HG02623 (cell line): ENCODE measurements around the gene SPAAR.
"Not testable (repeated sequence)": the region's sequence is repeated elsewhere in the genome, so short reads cannot be mapped to it uniquely, and the experiment has no call there.

Experiments
- ATAC-seq: cut with Tn5 transposase; IDR thresholded peaks from one replicate; pipeline ENCODE4 v1.9.1; 2021; ENCODE audit warnings: moderate library complexity; ENCODE audit not compliant: unreplicated experiment

The SPAAR gene

GRCh38 chr9:35920051-35920620, 10.8 kb downstream of the SPAAR start:
- ATAC-seq, result no peak

- ATAC-seq, result no peak
Observed at GRCh38 chr9:35923598-35923926, 14.3 kb downstream of the SPAAR start.

GRCh38 chr9:35923927-35924763, 14.9 kb downstream of the SPAAR start:
- no peak for ATAC-seq

GRCh38 chr9:35928591-35929452, 19.5 kb downstream of the SPAAR start:
- no peak for ATAC-seq

- no peak for ATAC-seq
Observed at GRCh38 chr9:35929453-35929718, 20.1 kb downstream of the SPAAR start.

GRCh38 chr9:35930521-35930920, 21.2 kb downstream of the SPAAR start:
- ATAC-seq, result no peak

- no peak for ATAC-seq
Observed at GRCh38 chr9:35930989-35931388, 21.7 kb downstream of the SPAAR start.

- ATAC-seq, result no peak
Observed at GRCh38 chr9:35932735-35933134, 23.4 kb downstream of the SPAAR start.

- ATAC-seq, result no peak
Observed at GRCh38 chr9:35933550-35934067, 24.3 kb downstream of the SPAAR start.

- ATAC-seq, result not testable (repeated sequence)
Observed at GRCh38 chr9:35934069-35934468, 24.8 kb downstream of the SPAAR start.

GRCh38 chr9:35935261-35935660, 26.0 kb downstream of the SPAAR start:
- ATAC-seq, result no peak

GRCh38 chr9:35935755-35936509, 26.6 kb downstream of the SPAAR start:
- ATAC-seq, result no peak

- no peak for ATAC-seq
Observed at GRCh38 chr9:35937227-35937626, 27.9 kb downstream of the SPAAR start.

- no peak for ATAC-seq
Observed at GRCh38 chr9:35938474-35939356, 29.4 kb downstream of the SPAAR start.

GRCh38 chr9:35939679-35940250, 30.5 kb downstream of the SPAAR start:
- ATAC-seq, result no peak

- ATAC-seq, result no peak
Observed at GRCh38 chr9:35940458-35941407, 31.4 kb downstream of the SPAAR start.

- no peak for ATAC-seq
Observed at GRCh38 chr9:35942286-35942685, 33.0 kb downstream of the SPAAR start.

- ATAC-seq, result no peak
Observed at GRCh38 chr9:35944173-35944572, 34.9 kb downstream of the SPAAR start.

GRCh38 chr9:35944841-35945240, 35.6 kb downstream of the SPAAR start:
- ATAC-seq, result no peak
